ENCODE results near the gene PIK3R6.

PIK3R6 gene

DNA sequence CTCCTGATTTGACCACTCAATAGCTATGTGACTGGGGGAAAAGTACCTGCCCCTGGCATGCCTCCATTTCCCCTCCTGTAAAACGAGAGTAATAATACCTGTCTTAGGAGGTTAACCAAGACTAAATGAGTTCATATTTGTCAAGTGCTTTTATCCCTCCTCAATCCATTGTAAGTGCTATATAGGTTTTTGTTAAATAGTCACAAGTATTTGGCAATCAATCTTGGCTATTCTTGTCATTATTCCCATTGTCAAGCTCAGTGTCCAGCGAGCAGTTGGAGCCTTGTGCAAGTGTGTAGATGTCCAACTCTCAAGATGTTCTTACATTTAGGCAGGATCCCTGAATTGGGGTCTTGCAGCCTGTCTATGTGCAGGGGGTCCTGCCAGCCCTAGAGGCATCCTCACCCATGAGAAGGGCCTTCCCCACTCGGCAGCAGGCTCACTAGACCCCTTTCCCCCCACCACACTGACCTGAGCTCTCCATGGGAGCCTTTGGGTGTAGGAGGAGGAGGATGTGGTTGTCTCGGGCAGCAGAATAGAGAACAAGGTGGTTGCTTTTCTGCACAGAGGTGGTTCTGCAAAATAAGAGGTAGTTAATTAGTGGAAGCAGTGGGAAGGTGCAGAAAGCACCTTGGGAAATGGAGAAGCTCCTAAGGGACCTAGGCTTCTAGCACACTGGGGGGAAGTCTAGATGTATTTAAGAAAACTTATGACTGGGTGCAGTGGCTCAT, 18.0 kb downstream of the PIK3R6 start:
- DNase-seq: no peak

DNA sequence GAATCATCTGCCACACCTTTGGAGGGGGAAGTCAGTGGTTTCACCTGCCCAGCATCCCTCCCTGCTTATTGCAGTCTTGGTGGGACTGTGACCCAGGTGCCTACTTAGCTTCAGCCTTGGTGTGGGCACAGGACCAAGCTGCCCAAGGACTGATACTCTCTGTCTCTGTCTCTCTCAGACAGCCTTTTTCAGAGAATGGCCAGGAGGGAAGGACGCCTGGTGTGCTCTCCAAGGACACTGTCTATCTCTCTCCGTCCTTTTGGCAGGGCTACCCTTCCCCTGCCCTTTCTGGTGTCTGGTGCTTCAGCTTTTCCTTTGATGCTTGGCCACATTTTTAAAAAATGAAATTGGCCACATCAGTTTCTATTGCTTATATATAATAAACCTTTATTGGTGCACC, 19.6 kb downstream of the PIK3R6 start:
- DNase-seq: no peak

DNA sequence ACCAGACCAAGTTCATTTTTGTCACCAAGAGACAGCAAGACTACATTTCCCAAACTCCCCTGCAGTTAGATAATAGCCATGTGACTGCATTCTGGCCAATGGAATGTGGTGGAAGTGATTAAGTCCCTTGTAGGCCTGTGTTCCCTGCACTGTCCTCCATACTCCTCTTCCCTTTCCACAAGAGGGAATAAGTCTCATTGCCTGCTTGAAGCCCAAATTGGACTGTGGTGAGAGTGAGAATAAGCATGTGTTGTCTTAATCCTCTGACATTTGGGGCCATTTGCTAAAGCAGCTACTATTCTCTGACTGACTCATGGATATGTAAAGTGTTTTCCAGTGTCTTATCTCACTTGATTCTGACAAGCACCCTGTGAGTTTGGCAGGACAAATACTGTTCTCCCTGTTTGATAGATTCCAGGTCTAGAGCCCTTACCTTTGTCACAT, 20.7 kb downstream of the PIK3R6 start:
- no peak for DNase-seq

DNA sequence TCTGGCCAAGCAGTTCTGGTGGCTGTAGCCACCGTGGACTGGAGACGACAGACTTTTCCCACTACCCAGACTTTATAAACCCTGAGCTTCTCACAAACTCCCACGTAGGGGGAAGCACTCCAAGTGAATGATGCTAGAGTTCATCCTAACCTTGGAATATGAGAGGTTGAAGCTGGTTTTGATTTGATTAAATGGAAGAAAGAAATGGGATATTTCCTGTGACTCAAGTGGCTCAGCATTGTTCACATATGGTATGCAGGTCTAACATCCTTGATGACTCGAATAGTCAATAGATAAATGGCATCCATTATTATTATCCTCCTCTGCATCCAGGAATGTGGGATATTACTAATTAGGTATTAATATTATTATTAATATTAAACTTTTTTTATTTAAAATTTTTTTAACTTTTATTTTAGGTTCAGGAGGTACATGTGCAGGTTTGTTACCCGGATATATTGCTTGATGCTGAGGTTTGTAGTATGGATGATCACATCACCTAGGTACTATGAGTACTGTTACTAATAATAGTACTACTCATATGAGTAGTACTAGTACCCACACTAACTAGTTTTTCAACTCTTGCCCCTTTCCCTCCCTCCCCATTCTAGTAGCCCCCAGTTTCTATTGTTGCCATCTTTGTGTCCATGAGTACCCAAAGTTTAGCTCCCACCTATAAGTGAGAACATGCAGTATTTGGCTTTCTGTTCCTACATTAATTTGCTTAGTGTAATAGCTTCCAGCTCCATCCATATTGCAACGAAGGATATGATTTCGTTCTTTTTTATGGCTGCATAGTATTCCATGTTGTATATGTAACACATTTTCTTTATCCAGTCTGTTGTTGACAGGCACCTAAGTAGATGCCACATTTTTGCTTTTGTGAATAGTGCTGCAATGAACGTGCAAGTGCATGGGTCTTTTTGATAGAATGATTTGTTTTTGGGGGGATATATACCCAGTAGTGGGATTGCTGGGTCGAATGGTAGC, 22.9 kb downstream of the PIK3R6 start:
- DNase-seq: no peak

DNA sequence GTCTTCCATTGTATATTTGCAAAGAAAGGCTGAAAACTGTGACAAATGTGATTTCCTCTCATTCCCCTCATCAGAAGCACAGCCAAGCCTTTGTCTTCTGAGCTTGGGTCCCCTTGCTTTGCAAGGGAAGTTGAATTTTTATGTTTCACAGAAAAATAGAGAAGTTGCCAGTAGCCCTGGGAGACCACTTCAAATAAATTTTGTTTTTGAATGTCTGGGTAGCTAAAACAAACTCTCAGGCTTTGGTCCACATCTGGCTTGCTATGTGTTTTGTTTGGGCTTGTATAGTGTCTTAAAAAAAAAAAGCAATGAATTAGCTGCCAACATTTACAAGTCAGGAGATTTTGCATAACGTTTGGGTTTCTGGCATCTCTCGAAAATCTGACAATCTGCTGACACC, 24.1 kb downstream of the PIK3R6 start:
- DNase-seq: no peak

DNA sequence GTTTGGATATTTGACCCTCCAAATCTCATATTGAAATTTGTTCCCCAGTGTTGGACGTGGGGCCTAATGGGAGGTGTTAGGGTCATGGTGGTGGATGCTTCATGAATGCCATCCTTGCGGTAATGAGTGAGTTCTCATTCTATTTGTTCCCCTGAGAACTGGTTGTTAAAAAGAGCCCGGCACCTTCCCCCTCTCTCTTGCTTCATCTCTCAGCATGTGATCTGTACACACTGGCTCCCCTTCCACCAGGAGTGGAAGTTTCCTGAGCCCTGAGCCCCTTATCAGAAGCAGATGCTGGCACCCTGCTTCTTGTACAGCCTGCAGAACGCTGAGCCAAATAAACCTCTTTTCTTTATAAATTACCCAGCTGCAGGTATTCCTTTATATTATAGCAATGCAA, 25.6 kb downstream of the PIK3R6 start:
- no peak for DNase-seq

DNA sequence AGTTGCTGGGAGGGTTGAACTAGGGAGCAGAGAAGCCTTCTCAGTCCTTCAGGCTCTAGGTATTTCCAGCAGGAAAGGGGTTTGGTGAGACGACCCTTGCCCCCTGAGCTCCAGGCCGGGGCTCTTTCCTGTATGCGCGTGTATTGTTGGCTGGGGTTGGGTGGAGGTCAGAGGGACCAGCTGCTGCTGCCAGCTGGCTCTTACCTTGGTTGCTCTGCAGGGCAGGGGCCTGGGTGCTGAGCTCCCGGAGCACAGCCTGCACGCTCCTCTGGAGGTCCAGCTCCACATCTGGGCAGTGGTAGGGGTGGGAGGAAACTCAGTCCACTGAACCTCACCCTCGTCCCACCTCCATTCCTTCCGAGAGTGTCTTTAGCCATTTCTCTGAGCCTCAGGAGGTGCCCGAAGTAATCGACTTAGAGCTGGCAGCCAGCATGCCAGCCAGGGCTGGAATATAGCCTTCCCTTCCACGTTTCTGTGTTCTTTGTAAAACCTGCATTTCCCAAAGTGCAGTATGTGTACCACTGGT, 28.0 kb downstream of the PIK3R6 start:
- DNase-seq: no peak

DNA sequence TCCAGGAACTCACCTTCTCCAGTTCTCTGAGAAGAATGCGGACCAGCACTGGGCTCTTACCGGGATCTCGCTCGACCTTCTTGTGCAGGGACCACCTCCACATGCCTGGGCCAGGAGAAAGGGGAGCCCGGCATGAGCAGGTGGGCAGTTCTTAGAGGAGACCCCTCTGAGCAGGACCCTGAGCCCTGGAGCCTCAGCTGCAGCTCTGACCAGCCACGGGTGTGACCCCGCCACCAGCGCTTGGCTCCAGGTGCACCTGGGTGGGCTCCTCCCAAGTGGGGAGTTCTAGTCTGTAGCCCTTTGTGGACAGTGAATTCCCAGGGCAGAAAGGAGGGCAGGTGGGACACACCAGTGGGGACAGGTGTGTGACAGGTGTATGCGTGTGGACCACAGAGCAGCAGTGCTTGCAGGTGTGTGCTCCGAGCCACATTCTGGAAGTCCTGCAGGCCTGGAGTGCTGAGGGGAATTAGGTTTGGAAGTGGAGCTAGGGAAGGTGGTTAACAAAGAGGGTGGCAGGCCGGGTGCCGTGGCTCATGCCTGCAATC, 28.9 kb downstream of the PIK3R6 start:
- DNase-seq: no peak

DNA sequence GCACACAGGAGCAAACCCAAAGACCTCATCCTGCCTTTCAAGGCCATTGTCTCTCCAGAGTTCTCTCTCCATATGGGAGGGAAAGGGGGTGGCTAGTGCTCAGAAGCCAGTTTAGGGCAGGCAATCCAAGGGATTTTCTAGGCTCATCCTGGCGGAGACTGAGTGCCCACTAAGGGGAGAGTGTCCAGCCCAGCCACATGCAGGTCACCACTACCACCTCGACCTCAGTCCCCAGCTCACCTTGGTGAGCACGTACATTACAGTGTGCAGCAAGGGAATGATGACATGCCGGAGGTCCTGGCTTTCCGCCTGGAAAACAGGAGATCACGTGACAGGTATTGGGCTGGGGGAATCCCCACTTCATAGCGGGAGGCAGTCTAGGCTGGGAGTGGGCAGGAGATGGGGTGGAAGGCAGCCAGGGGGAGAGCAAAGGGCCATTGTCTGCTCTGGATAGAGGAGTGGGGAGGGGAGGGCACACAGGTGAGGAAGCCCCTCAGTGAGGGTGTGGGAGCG, 29.9 kb downstream of the PIK3R6 start:
- DNase-seq: no peak

DNA sequence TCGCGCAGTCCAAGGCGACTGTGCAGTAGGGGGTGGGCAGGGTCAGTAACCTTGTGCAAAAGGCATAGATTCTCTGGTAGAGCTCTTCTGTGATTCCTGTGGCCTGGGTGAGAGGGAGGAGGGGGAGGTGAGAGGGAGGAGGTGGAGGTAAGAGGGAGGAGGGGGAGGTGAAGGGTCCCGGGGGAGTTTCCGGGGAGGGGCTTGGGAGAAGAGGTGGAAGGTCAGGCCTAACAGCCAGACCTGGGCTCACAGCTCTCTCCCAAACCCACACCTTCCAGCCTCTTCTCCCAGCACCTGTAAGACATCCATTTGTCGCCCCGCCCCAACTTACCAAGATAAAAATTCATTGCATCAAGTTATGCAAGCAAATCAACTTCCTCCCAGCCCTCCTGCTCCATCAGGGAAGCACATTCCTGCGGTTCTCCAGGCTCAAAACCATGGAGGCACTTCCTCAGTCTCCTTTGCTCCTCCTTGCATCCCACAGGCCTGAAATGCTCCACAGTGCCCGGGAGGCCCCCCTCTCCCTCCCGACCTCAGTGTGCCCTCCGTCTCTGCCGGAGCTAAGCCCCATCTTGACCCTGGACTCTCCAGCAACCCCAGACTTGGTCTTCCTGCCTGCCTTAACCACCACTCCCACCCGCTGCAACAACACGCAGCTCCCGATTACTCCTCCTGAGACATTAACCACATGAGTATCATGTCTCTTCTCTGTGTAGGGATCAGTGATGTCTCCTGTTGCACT, 30.5 kb downstream of the PIK3R6 start:
- DNase-seq: no peak

DNA sequence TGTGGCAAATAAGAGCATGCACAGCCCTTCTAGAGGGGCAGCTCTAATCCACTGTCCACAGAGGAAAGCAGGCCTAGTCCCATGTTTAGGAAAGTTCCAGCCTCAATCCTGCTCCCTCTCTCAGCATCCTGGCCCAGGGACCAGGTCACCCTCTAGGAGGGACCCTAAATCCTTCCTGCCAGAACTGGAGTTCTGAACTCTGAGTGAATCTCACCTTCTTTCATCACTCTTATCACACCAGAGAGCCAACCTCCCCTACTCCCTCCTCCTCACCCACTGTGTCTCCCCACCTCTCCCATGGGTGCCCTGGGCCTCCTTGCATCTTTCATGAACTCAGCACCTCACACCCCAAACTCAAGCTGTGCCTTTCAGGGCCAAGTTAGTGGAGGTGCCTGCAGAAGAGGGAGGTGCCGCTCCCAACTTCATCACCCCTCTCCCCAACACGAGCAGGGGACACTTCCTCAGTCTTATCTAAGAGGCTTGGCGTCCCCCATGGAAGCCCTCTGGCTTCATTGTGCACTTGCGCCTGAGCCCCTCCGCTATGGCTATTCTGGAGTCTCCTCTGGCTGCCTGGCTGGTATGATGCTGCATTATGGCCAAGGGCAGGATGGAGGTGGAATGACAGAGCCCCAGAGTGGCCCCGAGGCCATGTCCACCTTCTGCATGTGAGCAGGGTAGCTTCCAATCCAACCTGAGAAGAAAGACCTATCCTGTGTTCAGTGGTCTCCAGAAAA, 31.7 kb downstream of the PIK3R6 start:
- DNase-seq: no peak

DNA sequence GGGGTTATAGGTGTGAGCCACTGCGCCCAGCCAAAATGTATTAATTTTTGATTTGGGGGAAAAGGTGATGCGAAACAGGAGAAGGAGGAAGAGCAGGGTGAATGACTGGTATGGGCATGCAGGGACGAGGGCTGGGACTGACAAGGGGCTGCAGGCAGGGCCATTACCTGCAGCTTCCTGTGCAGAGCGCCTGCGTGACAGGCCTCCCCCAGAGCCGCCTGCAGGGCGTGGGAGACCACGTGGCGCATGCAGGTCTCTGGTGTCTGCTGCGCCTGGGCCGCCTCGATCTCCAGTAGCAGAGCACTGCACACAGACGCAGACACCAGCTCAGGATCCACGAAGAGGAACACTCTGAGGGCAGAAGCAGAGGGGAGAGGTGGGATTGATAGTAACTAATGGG, 32.4 kb downstream of the PIK3R6 start:
- no peak for DNase-seq

DNA sequence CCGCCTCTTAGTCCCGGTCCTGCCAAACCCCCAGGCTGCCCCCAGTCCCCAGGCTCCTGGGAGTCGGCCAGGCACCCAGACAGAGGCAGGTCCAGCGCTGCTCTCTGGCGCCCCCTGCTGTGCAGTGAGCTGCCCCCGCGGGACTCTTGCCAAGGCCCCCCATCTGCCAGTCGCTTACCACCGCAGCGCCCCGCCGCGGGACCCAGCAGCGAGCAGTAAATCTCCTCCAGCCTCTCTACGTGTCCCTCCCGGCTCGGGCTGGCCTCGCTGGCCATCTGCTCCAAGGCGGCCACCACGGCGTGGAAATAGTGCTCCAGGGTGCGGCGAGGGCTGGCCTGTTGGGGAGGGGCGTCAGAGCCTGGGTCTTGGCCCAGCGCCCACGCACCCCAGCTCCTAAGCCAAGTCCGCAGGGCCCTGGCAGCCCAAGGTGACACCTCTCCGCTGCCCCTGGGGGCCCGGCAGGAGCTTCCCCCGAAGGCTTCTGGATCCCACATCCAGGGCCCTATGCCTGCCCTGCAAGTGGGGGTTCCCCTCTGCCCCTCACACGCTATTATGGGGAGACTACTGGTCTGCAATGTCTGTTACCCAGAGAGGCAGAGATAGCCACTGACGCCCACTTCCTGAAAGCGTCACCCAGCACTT, 34.6 kb downstream of the PIK3R6 start:
- DNase-seq: no peak

DNA sequence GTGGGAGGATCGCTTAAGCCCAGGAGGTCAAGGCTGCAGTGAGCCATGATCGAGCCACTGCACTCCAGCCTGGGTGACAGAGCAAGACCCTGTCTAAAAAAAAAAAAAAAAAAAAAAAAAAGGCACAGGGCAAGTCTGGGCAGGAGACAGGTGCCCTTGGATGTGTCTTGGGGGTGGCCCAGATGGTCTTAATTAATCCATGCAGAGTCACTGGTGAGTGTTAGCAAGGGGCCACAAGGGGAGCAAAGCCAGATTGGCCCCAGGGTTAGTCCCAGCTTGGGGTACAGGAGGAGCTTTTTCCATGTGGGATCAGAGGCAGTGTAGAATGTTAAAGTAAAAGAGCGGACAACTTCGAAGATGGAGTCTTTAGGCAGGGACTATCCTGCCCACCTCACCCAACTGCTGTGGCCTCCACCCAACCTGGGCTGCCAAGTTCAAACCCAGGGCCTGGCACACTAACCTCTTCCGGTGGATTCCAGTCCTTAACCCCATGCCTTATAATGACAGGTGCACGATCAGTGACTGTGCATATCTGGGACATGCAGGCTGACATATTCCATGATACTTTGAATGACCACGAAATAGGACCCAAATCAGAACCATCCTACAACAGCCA, 36.1 kb downstream of the PIK3R6 start:
- no peak for DNase-seq

DNA sequence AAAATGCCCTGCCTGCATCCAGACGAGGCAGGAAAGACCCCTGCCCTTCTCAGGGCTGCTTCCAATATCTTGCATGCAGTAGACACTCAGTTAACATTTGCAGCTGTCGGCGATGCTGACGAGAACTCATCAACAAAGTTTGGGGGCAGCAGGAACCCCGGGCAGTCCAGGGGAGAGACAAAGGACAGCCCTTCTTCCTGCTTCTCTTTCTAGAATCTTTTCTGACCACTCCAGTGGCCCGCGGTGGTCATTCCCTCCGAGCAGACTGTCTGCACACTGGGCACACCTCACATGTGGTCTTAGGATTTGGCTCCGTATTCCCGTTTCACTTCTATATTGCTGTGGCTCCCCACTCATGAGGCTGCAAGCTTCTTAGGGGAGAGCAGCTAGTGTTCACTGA, 37.3 kb downstream of the PIK3R6 start:
- no peak for DNase-seq

DNA sequence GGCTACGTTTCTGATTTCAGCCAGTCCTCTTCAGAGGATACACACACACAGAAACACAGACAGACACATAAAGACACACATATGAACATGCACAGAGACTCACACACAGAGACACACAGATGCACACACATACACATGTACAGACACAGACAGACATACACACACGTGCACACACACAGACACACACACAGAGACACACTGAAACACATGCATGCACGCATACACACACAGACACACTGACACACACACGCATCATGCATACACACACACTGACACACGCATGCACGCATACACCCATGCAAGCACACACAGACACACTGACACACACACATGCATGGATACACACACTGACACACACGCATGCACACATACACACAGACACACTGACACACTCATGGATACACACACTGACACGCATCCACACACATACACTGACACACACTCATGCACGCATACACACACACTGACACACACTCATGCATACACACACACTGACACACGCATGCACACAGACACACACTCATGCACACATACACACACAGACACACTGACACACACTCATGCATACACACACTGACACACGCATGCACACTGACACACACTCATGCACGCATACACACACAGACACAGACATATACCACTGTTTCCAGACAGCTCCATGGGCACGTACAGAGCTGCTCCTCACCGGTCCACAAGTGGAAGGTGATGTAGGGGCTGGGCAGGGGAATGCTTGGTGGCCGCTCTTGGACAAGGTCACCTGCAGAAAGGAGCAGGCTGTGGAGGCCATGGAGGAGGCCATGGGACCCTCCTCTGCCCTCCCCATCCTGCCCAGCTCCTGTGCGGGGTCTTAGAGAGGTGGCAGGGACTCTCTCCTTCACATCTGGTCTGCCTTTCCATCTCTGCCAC, 38.2 kb downstream of the PIK3R6 start:
- no peak for DNase-seq

DNA sequence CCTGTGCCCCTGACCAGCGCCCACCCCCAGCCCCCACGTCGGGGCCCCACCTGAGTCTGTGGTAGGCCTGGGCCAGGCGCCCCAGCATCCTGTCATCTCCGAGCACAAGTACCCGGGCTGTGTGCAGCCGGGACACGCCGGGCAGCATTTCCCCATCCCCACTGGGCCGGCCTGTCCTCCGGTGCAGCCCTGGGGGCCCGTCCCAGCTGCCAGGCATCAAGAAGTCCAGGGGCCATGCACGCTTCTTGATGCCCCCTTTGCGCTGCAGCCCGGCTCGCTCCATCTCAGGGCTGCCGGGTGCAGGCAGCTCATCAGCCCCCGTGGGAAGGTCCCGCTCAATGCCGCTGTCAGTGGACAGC, 39.0 kb downstream of the PIK3R6 start:
- no peak for DNase-seq

DNA sequence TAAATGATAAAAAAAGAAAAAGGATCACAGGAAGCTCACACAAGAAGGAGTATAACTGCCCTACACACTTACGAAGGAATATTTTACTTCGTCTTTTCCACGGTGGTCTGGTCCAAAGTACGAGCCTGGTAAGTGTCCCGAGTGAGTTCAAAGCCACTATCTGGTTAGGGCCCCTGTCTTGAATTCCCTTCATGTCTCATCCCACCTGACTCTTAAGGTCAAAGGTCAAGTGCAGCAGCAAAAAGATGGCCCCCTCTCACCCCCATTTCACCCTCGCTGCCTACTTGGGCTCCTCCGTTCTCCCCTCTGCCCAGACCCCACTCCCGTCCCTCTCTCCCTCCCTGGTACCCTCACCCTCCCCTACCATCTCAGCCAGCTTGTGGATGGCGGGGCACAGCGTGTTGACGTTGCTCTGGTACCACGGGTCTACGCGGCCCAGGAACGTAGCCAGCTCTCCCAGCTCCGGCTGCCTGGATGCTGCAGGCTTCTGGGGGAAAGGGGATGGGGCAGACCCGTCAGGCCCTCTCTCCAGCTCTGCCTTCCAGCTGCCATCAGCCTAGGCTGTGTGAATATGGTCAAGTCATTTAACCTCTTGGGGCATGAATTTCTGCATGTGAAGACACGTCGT, 40.6 kb downstream of the PIK3R6 start:
- DNase-seq: no peak

DNA sequence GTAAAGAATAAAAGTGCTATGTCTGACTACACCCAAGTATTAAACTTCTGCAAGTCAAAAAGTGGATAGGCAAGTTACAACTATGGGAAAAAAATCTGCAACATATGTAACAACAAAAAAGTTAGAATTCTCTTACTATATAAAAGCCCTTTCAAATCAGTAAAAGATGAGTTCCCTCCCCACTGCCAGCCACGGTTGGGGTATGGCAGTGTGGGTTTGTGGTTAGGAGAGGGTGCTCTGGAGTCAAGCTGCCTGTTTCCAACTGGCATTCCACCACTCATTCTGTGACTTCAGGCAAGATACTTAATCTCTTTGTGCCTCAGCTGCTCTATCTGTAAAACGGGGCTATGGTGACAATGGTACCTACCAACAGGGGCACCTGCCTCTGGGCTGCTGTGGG, 41.7 kb downstream of the PIK3R6 start:
- no peak for DNase-seq

Data from NCI-H1436 treated with DMSO at 0.1 percent for 48 hours (cell line).